Activated B cell treated with CpG ODN at 0.5 μM for 24 hours (primary cell): ENCODE results near the gene ONECUT3. TPM values are rescaled to one million over a fixed set of nuclear protein-coding genes. Genes with fewer than 3 reads are reported as not detected.

Experiments
- ATAC-seq: fragments of 200-7000 bp; cut with Tn5 transposase; one replicate; pipeline ENCODE4 v1.10.0; 2021; ENCODE audit warnings: low read depth, mild to moderate bottlenecking, moderate library complexity
- CTCF ChIA-PET: fragments of 350-600 bp; sonication (Branson Sonifier 250); formaldehyde crosslinking; loops from one replicate; lab custom pipeline; 2021; ENCODE audit warnings: antibody characterized with exemption; lab: Charles Lee
- POLR2A ChIA-PET: fragments of 350-600 bp; sonication (Branson Sonifier 250); formaldehyde crosslinking; loops from one replicate; lab custom pipeline; 2021; ENCODE audit warnings: antibody characterized with exemption; lab: Charles Lee
- DNase-seq: peaks from one replicate; pipeline ENCODE4 v3.0.0; 2022
- H3K27ac Mint-ChIP-seq: one replicate; pipeline ENCODE4 v1.8.0; 2020; ENCODE audit warnings: mixed read lengths
- H3K27me3 Mint-ChIP-seq: one replicate; pipeline ENCODE4 v1.8.0; 2021; ENCODE audit warnings: mixed read lengths
- H3K36me3 Mint-ChIP-seq: one replicate; pipeline ENCODE4 v1.8.0; 2021; ENCODE audit warnings: low read depth, mixed read lengths
- H3K4me1 Mint-ChIP-seq: one replicate; pipeline ENCODE4 v1.8.0; 2021; ENCODE audit warnings: mixed read lengths
- H3K4me3 Mint-ChIP-seq: one replicate; pipeline ENCODE4 v1.8.0; 2020; ENCODE audit warnings: mild to moderate bottlenecking, mixed read lengths
- H3K9me3 Mint-ChIP-seq: one replicate; pipeline ENCODE4 v1.8.0; 2020; ENCODE audit warnings: mixed read lengths
- intact Hi-C: fragments of 100-400 bp; cut with micrococcal nuclease; formaldehyde crosslinking; loops from one replicate; pipeline ENCODE4 v1.15.1; 2024
- total RNA-seq: library from RNA; stranded (reverse); gene quantifications from 2 replicates; pipeline ENCODE4 v1.2.3, GENCODE V29; 2022
- TF ChIP-seq, protein P1 (sequence below): fragments of 200-600 bp; IDR thresholded peaks from one replicate; pipeline ENCODE4 v1.8.0; 2022; ENCODE audit warnings: antibody characterized with exemption, mild to moderate bottlenecking

Gene ONECUT3
- total RNA-seq, 1 donor from 2014 or later = not detected

DNA sequence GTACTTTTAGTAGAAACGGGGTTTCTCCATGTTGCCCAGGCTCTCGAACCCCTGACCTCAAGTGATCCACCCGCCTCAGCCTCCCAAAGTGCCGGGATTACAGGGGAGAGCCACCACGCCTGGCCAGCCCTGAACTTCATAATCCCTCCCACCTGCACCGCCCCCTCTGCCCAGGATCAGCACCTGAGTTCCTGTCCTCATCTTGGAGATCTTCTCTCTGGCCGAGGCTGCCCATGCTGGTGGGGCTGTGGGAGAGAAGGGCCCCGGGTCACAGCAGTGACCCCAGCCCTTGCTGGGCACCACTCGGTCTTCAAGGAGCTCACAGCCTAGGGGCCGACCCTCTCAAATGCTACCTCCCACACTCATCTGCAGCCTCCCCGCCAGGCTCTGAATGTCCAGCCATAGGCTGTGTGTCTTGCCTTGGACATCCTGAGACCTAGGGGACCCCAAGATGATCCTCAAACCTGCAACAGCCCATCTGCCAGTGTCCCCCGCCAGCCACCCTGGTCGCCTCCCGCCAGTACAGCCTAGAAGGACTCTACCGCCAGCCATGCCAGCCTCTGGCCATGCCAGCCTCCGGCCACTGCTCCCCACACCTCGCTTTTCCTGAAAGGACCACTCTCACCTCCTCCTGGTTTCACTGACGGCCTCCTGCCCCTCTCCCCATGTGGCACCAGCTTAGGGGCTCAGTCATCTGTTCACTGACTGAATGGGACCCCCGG is 57.3 kb downstream of the ONECUT3 start:
- TF ChIP-seq, protein P1, sequence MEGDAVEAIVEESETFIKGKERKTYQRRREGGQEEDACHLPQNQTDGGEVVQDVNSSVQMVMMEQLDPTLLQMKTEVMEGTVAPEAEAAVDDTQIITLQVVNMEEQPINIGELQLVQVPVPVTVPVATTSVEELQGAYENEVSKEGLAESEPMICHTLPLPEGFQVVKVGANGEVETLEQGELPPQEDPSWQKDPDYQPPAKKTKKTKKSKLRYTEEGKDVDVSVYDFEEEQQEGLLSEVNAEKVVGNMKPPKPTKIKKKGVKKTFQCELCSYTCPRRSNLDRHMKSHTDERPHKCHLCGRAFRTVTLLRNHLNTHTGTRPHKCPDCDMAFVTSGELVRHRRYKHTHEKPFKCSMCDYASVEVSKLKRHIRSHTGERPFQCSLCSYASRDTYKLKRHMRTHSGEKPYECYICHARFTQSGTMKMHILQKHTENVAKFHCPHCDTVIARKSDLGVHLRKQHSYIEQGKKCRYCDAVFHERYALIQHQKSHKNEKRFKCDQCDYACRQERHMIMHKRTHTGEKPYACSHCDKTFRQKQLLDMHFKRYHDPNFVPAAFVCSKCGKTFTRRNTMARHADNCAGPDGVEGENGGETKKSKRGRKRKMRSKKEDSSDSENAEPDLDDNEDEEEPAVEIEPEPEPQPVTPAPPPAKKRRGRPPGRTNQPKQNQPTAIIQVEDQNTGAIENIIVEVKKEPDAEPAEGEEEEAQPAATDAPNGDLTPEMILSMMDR = no peak
- intact Hi-C loops = loop anchor here (5.0 kb wide), 2 partner anchors 263 to 533 kb away; partner anchors contain the start of gene FAM174C
- H3K9me3 Mint-ChIP-seq = no peaks in the 10 kb centered on the region
- peaks cover 14% of the 10 kb centered on the region for H3K4me1 Mint-ChIP-seq
- H3K36me3 Mint-ChIP-seq = peaks cover 7% of the 10 kb centered on the region
- POLR2A ChIA-PET = interaction anchor here (0.8 kb wide), 1 partner anchor 542 kb away, joined by 4 read pairs; the partner anchor contains the start of gene CIRBP
- H3K27ac Mint-ChIP-seq = no peak overlapping the region
- no peak overlapping the region for H3K4me3 Mint-ChIP-seq
- CTCF ChIA-PET = no interaction called here
- DNase-seq = no peak
- H3K27me3 Mint-ChIP-seq = no peaks in the 10 kb centered on the region
- no peak for ATAC-seq

DNA sequence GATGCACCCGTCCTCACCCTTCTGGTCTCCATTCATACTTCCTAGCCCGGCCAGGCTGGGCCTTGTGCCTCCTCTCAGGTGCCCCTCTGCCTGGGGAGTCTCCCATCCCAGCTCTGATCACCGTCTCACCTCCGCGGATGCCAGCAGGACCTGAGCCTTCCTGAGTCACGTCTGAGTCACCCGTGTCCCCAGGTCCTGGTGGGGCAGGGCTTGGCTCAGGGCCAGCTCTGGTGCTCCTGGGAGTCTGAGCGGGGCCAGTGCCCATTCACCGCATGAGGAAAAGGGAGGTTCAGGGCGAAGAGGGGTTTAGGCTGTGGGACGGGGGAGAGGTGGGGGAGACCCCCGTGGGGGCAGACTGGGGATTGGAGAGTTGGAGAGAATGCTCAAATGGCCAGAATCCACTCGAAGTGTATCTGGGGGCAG is 58.2 kb downstream of the ONECUT3 start:
- intact Hi-C loops = loop anchor here (5.0 kb wide), 2 partner anchors 264 to 534 kb away; partner anchors contain the start of gene FAM174C
- ATAC-seq = no peak
- Mint-ChIP-seq H3K4me3 (peak overlapping the region; percentile 70), H3K27ac (no peak overlapping the region), H3K27me3 (no peaks in the 10 kb centered on the region), H3K36me3 (peaks cover 14% of the 10 kb centered on the region), H3K4me1 (peaks cover 14% of the 10 kb centered on the region), H3K9me3 (no peaks in the 10 kb centered on the region)
- ChIA-PET POLR2A (interaction anchor here (0.5 to 0.8 kb wide), 3 partner anchors 321 to 543 kb away, joined by 4 to 6 read pairs (median 4); partner anchors contain the start of genes CIRBP and REEP6), CTCF (no interaction called here)
- TF ChIP-seq, protein P1 = no peak
- no peak for DNase-seq

DNA sequence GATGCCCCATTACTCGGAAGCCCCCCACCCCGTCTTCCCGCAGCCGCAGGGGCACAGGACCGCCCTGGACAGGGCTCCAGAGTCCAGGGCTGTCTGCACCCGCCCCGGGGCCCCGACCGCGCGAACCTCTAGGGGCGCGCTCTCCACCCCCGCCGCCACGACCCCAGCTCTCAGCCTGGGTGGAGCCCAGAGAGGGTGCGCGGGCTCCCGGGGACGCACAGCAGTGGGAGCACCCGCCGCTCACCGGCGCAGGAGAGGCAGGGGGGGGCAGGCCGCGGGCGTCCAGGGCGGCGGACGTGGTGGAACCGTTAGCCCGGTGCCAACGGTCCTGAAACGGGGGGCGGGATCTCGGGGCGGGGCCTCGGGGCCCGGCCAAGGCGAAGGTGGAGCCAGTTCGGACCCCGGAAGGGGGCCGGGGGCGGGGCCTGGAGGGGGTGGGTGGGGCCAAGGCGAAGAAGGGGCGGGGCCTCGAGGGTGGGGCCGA is 58.7 kb downstream of the ONECUT3 start, which contains the start of gene ATP8B3:
ATP8B3 (minus strand) TSS at position 335 of the 484 bp plus-strand sequence. CDS start 540 bp downstream, outside the sequence.
- Mint-ChIP-seq H3K4me1 (peaks cover 14% of the 10 kb centered on the region), H3K9me3 (no peaks in the 10 kb centered on the region), H3K4me3 (peak within 1 kb of the TSS; percentile 96), H3K36me3 (peaks cover 18% of the 10 kb centered on the region), H3K27me3 (no peaks in the 10 kb centered on the region), H3K27ac (peak within 1 kb of the TSS; percentile 90)
- TF ChIP-seq, protein P1 = no peak
- intact Hi-C loops = loop anchor here (1.0 to 5.0 kb wide), 6 partner anchors 15 to 535 kb away; partner anchors contain the start of genes FAM174C, MBD3, REXO1 and UQCR11
- CTCF ChIA-PET = no interaction called here
- POLR2A ChIA-PET = interaction anchor here (0.5 to 0.7 kb wide), 2 partner anchors 321 to 334 kb away, joined by 4 to 6 read pairs; partner anchors contain the start of gene REEP6
- DNase-seq (no peak), ATAC-seq (peak; percentile 84)

DNA sequence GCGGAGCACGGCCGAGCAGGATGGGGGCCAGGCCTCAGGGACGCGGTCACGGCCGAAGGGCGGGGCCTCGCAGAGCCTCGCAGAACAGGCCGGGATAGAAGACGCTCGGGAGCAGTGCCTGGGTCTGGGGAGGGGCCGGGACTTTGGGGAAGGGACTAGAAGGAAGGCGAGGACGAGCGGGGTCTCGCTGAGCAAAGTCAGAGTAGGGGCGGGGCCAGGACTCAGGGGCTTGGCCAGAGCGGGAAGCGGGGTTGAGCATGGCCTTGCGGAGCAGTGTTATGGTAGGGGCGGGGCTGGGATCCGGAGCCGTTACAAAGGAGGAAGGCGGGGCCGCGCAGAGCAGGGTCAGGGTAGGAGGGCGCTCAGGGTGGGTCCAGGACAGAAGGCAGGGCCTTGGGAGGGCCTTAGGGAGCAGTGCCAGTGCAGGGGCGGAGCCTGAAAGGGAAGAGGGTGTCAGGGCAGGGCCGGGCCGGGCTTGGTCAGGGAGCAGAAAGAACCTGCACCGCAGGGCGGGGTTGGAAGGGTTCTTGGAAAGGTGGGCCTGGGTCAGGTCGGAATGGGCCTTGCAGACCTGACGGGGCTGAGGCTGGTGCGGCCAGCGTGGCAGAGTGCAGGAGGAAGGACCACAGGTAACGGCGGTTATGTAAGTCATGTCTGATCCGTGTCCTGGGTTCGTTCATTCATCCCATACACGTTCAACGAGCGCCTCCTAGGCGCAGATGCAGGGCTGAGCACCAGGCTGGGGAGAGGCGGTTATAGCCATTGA is 59.3 kb downstream of the ONECUT3 start:
- H3K36me3 Mint-ChIP-seq = peaks cover 24% of the 10 kb centered on the region
- peak overlapping the region; percentile 96 for H3K4me3 Mint-ChIP-seq
- H3K9me3 Mint-ChIP-seq = no peaks in the 10 kb centered on the region
- peak; percentile 82 for DNase-seq
- intact Hi-C loops = loop anchor here (1.0 to 5.0 kb wide), 7 partner anchors 14 to 535 kb away; partner anchors contain the start of genes FAM174C, MBD3, REXO1 and UQCR11
- ATAC-seq = peak; percentile 81
- ChIA-PET CTCF (no interaction called here), POLR2A (no interaction called here)
- H3K4me1 Mint-ChIP-seq = peaks cover 14% of the 10 kb centered on the region
- no peaks in the 10 kb centered on the region for H3K27me3 Mint-ChIP-seq
- peak overlapping the region; percentile 90 for H3K27ac Mint-ChIP-seq
- TF ChIP-seq, protein P1 = no peak
